BE2C (cell line): Measurements from ENCODE around the gene PSAPL1.

Experiments used
- DNase-seq: peaks from one replicate; pipeline ENCODE4 v3.0.0-alpha.2; 2020
- H3K27me3 ChIP-seq: fragments of 250-450 bp; sonication (Bioruptor Pico); 2 replicates; pipeline ENCODE4 v1.5.1; 2020; ENCODE audit warnings: mild to moderate bottlenecking
- H3K36me3 ChIP-seq: fragments of 250-450 bp; sonication (Bioruptor Pico); 2 replicates; pipeline ENCODE4 v1.5.1; 2020; ENCODE audit warnings: mild to moderate bottlenecking
- H3K4me1 ChIP-seq: fragments of 250-450 bp; sonication (Bioruptor Pico); 2 replicates; pipeline ENCODE4 v1.5.1; 2020
- H3K4me3 ChIP-seq: 2 replicates; pipeline ENCODE4 v1.5.1; 2011; ENCODE audit warnings: low read depth, low read length
- H3K9me3 ChIP-seq: fragments of 250-450 bp; sonication (Bioruptor Pico); 2 replicates; pipeline ENCODE4 v1.5.1; 2020
- TF ChIP-seq, protein P1 (sequence below): IDR thresholded peaks from 2 replicates; pipeline ENCODE4 v1.5.1; 2012; ENCODE audit warnings: mild to moderate bottlenecking, low read depth, low read length

Gene PSAPL1

DNA sequence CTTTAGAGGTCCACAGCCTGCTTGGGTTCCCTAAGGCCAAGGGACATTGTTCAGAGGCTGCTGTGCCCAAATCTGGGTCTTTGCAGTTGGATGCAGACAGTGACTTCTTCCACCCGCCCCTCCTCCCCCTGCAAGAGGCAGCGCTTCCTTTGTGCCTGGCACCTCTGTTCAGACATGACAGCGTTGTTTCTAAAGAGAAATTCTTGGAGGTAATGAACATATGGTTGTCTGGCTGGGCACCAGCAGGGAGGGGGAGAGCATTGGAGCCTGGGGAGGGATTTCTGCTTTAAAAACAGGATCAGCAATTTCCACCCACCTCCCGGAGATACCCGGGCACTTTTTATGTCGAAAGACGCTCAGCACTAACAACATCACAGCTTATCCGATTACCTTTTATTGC is 51.5 kb downstream of the PSAPL1 start:
- Histone ChIP-seq H3K27me3 (no peaks in the 10 kb centered on the region), H3K9me3 (no peaks in the 10 kb centered on the region), H3K36me3 (no peaks in the 10 kb centered on the region), H3K4me1 (no peaks in the 10 kb centered on the region), H3K4me3 (no peak overlapping the region)
- no peak for DNase-seq
- TF ChIP-seq, protein P1, sequence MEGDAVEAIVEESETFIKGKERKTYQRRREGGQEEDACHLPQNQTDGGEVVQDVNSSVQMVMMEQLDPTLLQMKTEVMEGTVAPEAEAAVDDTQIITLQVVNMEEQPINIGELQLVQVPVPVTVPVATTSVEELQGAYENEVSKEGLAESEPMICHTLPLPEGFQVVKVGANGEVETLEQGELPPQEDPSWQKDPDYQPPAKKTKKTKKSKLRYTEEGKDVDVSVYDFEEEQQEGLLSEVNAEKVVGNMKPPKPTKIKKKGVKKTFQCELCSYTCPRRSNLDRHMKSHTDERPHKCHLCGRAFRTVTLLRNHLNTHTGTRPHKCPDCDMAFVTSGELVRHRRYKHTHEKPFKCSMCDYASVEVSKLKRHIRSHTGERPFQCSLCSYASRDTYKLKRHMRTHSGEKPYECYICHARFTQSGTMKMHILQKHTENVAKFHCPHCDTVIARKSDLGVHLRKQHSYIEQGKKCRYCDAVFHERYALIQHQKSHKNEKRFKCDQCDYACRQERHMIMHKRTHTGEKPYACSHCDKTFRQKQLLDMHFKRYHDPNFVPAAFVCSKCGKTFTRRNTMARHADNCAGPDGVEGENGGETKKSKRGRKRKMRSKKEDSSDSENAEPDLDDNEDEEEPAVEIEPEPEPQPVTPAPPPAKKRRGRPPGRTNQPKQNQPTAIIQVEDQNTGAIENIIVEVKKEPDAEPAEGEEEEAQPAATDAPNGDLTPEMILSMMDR, result no peak

DNA sequence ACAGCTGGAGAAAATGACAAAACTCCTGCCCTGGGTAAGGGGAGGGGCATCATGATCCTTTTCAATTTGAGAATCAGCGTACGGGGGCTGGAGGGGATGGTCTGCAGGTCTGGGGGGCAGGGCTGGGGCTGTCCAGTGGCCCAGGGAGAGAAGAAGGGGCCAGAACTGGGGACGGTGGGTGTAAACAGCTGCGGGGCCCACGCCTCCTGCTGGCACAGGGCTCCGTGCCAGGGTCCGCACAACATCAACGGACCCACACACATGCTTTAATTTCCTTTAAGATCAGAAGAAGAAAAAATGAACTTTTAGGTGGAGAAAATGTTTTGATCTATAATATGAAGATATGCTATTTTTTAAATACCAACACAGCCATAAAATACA is 52.1 kb downstream of the PSAPL1 start:
- no peaks in the 10 kb centered on the region for H3K27me3 ChIP-seq
- H3K36me3 ChIP-seq, result no peaks in the 10 kb centered on the region
- DNase-seq, result no peak
- H3K4me3 ChIP-seq, result no peak overlapping the region
- TF ChIP-seq, protein P1, result no peak
- H3K4me1 ChIP-seq, result no peaks in the 10 kb centered on the region
- no peaks in the 10 kb centered on the region for H3K9me3 ChIP-seq

DNA sequence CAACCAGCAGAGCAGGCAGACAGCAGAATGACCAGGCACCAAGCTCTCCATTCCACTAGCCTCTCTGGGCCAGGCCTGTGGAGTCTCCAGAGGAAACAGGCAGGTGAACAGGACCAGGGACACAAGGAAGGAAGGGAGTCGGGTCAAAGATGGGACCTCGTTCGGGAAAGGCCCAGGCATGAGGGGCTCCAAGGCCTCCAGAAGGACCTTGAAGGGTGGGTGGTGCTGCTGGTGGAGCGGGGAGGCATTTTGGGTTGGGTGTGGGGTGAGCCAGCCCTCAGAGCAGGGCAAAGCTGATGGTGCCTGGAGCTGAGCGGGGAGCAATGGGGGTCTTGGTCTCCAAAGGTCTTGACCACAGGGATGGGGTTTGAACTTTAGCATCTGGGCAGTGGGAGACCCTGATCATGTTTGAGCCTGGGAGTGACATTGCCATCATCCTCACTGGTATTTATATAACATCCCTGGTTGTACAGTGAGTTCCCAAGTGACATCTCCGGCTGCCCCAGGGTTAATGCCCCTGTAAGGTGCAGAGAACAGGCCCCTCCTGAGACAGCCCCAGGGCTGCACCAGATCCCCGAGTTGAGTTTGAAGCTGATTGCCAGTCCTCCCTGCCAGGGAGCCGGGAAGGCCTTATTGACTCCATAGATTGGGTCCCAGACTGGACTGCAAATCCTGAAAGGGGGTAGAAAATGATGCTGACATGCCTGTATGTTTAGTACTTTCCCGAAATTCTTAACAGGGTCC is 52.7 kb downstream of the PSAPL1 start:
- Histone ChIP-seq H3K4me3 (no peak overlapping the region), H3K9me3 (no peaks in the 10 kb centered on the region), H3K36me3 (no peaks in the 10 kb centered on the region), H3K4me1 (no peaks in the 10 kb centered on the region), H3K27me3 (no peaks in the 10 kb centered on the region)
- TF ChIP-seq, protein P1, result no peak
- DNase-seq, result no peak

DNA sequence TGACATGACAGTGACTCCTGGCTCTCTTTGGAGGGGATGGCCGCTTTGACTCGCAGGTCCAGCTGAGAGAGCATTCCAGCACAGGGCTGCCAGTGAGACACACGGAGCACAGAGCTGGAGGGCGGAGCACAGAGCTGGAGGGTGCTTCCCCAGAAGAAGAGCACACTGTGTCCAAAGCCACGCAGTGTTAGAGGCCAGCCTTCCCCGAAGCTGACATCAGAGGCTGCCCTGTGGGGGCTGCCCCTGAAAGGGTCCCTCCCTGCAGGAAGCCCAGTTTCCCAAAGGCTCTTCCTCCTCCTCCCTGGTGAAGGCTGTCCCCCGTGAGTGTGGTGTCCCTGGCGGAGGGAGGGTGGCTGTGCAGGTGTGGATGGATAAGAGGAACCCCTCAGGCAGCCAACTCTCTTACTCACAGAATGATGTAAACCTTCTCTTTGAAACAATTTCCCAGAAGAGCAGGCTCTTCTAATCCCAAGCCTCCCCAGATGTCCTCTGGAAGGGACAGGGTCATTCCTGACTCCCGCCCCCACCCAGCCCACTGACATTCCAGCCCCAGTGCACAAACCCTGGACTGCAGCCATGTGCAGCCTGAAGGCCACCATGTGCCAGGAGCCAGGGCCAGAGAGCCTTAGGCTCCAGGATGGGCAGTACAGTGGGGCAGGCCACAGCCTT is 53.4 kb downstream of the PSAPL1 start:
- no peak for DNase-seq

More for the DNA sequence above, 53.4 kb downstream of the PSAPL1 start:
- Histone ChIP-seq H3K4me3 (no peak overlapping the region), H3K4me1 (no peaks in the 10 kb centered on the region), H3K27me3 (no peaks in the 10 kb centered on the region), H3K36me3 (no peaks in the 10 kb centered on the region), H3K9me3 (no peaks in the 10 kb centered on the region)
- TF ChIP-seq, protein P1, result no peak
